MM.1S (cell line): ENCODE measurements around the gene PHKA2.

Experiments used
- EZH2 ChIP-seq: fragments of 300-600 bp; sonication (generic); optimal IDR thresholded peaks from 2 replicates; pipeline ENCODE3; 2017; ENCODE audit warnings: low read depth, mild to moderate bottlenecking, antibody characterized with exemption, low read length, mixed read lengths
- TF ChIP-seq, protein P1 (sequence below): fragments of 300-600 bp; sonication (generic); IDR thresholded peaks from 2 replicates; pipeline ENCODE4 v1.5.1; 2016; ENCODE audit warnings: antibody characterized with exemption, low read length, mixed read lengths

DNA sequence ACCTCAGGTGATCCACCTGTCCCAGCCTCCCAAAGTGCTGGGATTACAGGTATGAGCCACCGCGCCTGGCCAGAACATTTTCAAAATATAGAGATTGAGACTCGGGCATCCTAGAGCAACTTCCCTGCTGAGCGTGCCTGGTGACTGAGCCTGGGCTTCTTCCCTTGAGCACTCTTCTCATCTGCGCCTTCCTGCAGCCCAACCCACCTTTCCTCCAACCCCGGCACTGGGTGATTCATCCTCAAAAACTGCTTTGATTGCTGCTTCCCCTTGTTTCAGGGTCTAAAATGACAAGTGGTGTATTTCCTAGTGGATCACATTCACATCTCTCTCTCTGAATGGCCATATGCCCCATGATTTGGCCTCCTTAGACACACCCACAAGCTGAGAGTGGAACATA is 37.8 kb downstream of the PHKA2 start:
- TF ChIP-seq, protein P1, sequence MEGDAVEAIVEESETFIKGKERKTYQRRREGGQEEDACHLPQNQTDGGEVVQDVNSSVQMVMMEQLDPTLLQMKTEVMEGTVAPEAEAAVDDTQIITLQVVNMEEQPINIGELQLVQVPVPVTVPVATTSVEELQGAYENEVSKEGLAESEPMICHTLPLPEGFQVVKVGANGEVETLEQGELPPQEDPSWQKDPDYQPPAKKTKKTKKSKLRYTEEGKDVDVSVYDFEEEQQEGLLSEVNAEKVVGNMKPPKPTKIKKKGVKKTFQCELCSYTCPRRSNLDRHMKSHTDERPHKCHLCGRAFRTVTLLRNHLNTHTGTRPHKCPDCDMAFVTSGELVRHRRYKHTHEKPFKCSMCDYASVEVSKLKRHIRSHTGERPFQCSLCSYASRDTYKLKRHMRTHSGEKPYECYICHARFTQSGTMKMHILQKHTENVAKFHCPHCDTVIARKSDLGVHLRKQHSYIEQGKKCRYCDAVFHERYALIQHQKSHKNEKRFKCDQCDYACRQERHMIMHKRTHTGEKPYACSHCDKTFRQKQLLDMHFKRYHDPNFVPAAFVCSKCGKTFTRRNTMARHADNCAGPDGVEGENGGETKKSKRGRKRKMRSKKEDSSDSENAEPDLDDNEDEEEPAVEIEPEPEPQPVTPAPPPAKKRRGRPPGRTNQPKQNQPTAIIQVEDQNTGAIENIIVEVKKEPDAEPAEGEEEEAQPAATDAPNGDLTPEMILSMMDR, result no peak
- no peak for TF ChIP-seq EZH2
